Right kidney (tissue), 1 donor: ENCODE measurements around the gene OR52I2.

ENCODE experiments used
- DNase-seq: peaks from one replicate; pipeline ENCODE4 v3.0.0-alpha.2; 2016

The OR52I2 gene

GRCh38 chr11:4607781-4608666 is 26.5 kb downstream of the OR52I2 start, which contains the start of gene TRIM68:
Gene TRIM68 (minus strand): TSS chr11:4608231. CDS start chr11:4605504, 2,727 bp downstream.
- peak; percentile 87 for DNase-seq

GRCh38 chr11:4610258-4610935 is 28.9 kb downstream of the OR52I2 start:
- no peak for DNase-seq

GRCh38 chr11:4611986-4612385 is 30.4 kb downstream of the OR52I2 start:
- no peak for DNase-seq

- DNase-seq, result no peak
These were observed 34.4 kb downstream of the OR52I2 start for GRCh38 chr11:4615856-4616444.

- DNase-seq, result no peak
These were observed 38.0 kb downstream of the OR52I2 start for GRCh38 chr11:4619514-4619913.

- DNase-seq, result no peak
These were observed 44.9 kb downstream of the OR52I2 start for GRCh38 chr11:4626207-4627099.

- DNase-seq, result no peak
These were observed 54.6 kb downstream of the OR52I2 start for GRCh38 chr11:4636136-4636535.

GRCh38 chr11:4636962-4637661 is 55.6 kb downstream of the OR52I2 start, which contains the start of gene OR51D1:
Gene OR51D1 (plus strand): TSS chr11:4637477. CDS start chr11:4639791, 2,314 bp downstream.
- peak; percentile 79 for DNase-seq

- DNase-seq, result no peak
These were observed 56.1 kb downstream of the OR52I2 start for GRCh38 chr11:4637662-4638047.

GRCh38 chr11:4639931-4640330 is 58.4 kb downstream of the OR52I2 start:
- no peak for DNase-seq

- no peak for DNase-seq
These were observed 60.0 kb downstream of the OR52I2 start for GRCh38 chr11:4641501-4641900.

GRCh38 chr11:4642043-4642442 is 60.5 kb downstream of the OR52I2 start:
- DNase-seq, result no peak
